HAP-1 (cell line): ENCODE data around the gene ANKRD16.
"Not testable (repeated sequence)": the region's sequence is repeated elsewhere in the genome, so short reads cannot be mapped to it uniquely, and the experiment has no call there.

ENCODE experiments used
- DNase-seq, 2 experiments: peaks; one replicate each; pipeline ENCODE4 v3.0.0-alpha.2; 2016 to 2020; ENCODE audit warnings: low spot score in 2 of 2
- H3K27me3 ChIP-seq: fragments of 250-450 bp; sonication (Bioruptor Pico); 2 replicates; pipeline ENCODE4 v1.5.1; 2020; ENCODE audit warnings: low read depth, mild to moderate bottlenecking, moderate library complexity
- H3K36me3 ChIP-seq: fragments of 250-450 bp; sonication (Bioruptor Pico); replicated peaks from 2 replicates; pipeline ENCODE4 v1.5.1; 2020; ENCODE audit warnings: mild to moderate bottlenecking
- H3K4me1 ChIP-seq: fragments of 250-450 bp; sonication (Bioruptor Pico); 2 replicates; pipeline ENCODE4 v1.5.1; 2020; ENCODE audit warnings: mild to moderate bottlenecking
- H3K4me3 ChIP-seq: fragments of 250-450 bp; sonication (Bioruptor Pico); 2 replicates; pipeline ENCODE4 v1.5.1; 2020; ENCODE audit warnings: mild to moderate bottlenecking, moderate library complexity
- H3K9me3 ChIP-seq: fragments of 250-450 bp; sonication (Bioruptor Pico); 2 replicates; pipeline ENCODE4 v1.5.1; 2020; ENCODE audit warnings: mild to moderate bottlenecking, moderate library complexity
- in situ Hi-C: fragments of 300-500 bp; cut with MboI; formaldehyde crosslinking; loops from 3 replicates; pipeline ENCODE4 v1.14.3; 2020; ENCODE audit warnings: low sequenced_read_pairs, inconsistent platforms, mixed read lengths

The ANKRD16 gene

DNA sequence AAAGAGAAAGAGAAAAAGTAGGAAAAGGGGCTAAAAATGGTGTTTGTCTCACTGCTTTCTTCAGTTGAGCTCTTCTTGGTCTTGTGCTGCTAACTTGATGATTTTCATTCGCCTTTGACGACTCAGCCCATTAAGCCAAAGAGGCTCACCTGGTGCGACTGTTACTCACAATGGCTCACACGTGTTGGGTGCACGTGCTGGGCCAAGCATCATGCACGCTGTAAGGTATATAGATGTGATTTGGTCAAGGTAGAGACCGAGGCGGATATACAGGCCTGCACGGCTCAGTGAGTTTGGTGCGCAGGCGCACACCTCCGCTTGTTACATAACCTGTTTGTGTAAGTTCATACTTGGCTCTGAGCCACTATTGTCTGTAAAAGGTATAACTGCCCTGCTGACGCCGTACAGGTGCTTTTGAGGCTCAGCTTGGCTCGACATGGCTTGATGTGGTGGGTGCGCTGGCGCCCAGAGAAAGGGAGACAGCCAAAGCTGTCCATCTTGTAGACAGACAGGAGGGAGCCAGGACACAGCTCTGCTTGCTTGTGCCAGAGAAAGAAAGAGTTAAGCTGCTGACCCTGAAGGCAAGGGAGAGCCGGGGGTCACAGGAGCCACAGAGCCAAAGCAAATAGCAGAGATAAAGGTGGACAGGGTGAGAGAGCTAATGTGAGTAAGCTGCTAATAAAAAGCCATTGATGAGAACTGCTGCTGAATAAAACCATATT, 33.6 kb downstream of the ANKRD16 start:
- Histone ChIP-seq H3K9me3 (no peaks in the 10 kb centered on the region), H3K4me3 (no peak overlapping the region), H3K27me3 (no peaks in the 10 kb centered on the region), H3K4me1 (peaks cover 7% of the 10 kb centered on the region), H3K36me3 (no peaks in the 10 kb centered on the region)
- DNase-seq, result no peak
- in situ Hi-C loops, result no loop called here

DNA sequence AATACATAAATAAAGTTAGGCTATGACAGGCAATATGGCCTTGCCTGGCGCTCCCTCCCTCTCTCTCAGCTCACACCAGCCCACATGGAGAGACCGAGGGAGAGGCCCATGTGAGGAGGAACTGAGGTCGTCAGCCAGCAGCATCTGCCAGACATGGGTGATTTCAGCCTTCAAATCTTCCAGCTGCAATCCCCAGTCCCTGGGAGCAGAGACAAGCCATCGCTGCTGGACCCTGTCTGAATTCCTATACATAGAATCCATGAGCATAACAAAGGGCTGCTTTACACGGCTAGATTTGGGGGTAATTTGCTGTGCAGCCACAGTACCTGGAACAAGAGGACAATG, 35.6 kb downstream of the ANKRD16 start:
- Histone ChIP-seq H3K27me3 (no peaks in the 10 kb centered on the region), H3K9me3 (no peaks in the 10 kb centered on the region), H3K4me1 (peaks cover 7% of the 10 kb centered on the region), H3K4me3 (no peak overlapping the region), H3K36me3 (no peaks in the 10 kb centered on the region)
- in situ Hi-C loops, result no loop called here
- DNase-seq, result peak; percentile 71 to 75

DNA sequence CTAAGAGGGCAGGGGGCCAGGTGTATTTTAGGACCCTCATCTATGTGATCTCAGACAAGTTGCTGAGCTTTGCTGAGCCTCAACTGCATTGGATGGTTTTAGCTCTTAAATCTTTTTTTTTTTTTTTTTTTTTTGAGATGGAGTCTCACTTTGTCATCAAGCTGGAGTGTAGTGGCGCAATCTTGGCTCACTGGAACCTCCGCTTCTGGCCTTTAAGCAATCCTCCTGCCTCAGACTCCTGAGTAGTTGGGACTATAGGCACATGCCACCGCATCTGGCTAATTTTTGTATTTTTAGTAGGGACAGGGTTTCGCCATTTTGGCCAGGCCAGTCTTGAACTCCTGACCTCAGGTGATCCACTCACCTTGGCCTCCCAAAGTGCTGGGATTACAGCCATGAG, 43.0 kb downstream of the ANKRD16 start:
- H3K27me3 ChIP-seq, H3K4me1 ChIP-seq, H3K36me3 ChIP-seq, H3K9me3 ChIP-seq, H3K4me3 ChIP-seq, in situ Hi-C loops, DNase-seq: not testable (repeated sequence)

DNA sequence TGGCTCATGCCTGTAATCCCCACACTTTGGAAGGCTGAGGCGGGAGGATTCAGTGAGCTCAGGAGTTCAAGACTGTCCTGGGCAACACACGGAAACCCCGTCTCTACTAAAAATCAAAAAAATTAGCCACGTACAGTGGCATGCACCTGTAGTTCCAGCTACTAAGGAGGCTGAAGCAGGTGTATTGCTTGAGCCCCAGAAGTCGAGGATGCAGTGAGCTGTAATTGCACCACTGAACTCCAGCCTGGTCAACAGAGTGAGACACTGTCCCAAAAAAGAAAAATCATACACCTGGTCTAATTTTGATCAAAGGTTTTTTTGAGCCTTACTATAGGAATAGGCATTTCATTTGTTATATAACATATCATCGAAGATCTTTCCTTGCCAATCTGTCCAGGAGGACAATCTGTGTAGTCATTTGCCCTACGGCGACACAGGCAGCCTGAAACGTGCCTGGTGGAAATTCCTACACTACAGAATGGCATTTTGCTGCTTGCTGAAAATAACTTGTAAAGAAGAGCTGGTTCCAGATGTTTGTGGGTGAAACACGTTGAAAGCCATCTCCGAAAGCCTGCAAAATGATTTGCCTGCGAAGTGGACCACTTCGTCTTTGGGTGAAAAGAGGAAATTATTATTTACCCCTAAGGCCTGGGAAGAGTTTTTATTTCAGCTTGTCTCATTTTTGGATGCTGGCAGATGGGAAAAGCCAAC, 45.2 kb downstream of the ANKRD16 start:
- H3K9me3 ChIP-seq, result no peaks in the 10 kb centered on the region
- no peak overlapping the region for H3K4me3 ChIP-seq
- in situ Hi-C loops, result no loop called here
- no peaks in the 10 kb centered on the region for H3K36me3 ChIP-seq
- no peak for DNase-seq
- no peaks in the 10 kb centered on the region for H3K27me3 ChIP-seq
- peaks cover 4% of the 10 kb centered on the region; the same call in 1 of the 2 replicates for H3K4me1 ChIP-seq

DNA sequence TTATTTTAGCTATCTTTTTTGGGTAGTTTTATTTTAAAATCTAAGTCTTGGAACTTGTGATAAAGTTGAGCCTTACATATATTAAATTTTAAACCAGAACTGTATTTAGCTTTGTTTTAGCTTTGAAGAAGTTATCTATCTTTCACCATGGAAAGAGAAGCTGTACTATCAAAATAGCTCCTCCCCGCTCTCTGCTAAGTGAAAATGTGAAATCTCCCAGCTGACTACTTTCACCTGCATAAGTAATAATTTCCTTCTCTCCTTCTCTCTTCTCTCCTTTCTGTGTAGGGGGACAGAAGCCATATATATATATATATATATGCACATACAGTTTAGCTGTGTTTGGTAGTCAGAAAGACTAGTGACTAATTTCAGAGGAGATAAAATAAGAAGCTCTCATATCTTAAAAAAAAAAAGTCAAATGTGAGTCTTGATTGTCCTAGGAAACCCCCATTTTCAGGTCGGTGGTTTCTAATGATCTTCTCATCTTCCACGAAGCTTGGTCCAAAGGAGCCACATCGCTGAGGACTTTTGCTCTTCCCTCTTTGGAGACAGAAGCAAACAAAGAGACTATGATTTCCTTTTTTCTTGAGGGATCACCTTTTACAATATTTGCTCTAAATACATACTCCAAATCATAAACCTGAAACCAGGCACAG, 45.9 kb downstream of the ANKRD16 start:
- no peak for DNase-seq
- H3K9me3 ChIP-seq, result no peaks in the 10 kb centered on the region
- H3K27me3 ChIP-seq, result no peaks in the 10 kb centered on the region
- no peak overlapping the region for H3K4me3 ChIP-seq
- in situ Hi-C loops, result no loop called here
- peaks cover 4% of the 10 kb centered on the region; the same call in 1 of the 2 replicates for H3K4me1 ChIP-seq
- H3K36me3 ChIP-seq, result no peaks in the 10 kb centered on the region

DNA sequence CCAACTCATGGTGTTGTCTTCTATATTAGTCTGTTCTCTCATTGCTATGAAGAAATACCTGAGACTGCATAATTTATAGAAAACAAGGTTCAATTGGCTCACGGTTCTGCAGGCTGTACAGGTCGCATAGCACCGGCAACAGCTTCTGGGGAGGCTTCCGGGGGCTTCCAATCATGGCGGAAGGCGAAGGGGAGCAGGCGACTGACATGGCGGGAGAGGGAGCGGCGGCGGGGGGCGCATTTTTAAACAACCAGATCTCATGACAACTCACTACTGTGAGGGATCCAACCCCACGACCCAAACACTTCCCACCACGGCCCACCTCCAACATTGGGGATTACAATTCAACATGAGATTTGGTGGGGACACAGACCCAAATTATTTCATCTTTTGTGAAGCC, 47.7 kb downstream of the ANKRD16 start:
- no peaks in the 10 kb centered on the region for H3K9me3 ChIP-seq
- DNase-seq, result no peak
- no peak overlapping the region for H3K4me3 ChIP-seq
- no peaks in the 10 kb centered on the region for H3K36me3 ChIP-seq
- H3K4me1 ChIP-seq, result peaks cover 4% of the 10 kb centered on the region; the same call in 1 of the 2 replicates
- no peaks in the 10 kb centered on the region for H3K27me3 ChIP-seq
- in situ Hi-C loops, result no loop called here

DNA sequence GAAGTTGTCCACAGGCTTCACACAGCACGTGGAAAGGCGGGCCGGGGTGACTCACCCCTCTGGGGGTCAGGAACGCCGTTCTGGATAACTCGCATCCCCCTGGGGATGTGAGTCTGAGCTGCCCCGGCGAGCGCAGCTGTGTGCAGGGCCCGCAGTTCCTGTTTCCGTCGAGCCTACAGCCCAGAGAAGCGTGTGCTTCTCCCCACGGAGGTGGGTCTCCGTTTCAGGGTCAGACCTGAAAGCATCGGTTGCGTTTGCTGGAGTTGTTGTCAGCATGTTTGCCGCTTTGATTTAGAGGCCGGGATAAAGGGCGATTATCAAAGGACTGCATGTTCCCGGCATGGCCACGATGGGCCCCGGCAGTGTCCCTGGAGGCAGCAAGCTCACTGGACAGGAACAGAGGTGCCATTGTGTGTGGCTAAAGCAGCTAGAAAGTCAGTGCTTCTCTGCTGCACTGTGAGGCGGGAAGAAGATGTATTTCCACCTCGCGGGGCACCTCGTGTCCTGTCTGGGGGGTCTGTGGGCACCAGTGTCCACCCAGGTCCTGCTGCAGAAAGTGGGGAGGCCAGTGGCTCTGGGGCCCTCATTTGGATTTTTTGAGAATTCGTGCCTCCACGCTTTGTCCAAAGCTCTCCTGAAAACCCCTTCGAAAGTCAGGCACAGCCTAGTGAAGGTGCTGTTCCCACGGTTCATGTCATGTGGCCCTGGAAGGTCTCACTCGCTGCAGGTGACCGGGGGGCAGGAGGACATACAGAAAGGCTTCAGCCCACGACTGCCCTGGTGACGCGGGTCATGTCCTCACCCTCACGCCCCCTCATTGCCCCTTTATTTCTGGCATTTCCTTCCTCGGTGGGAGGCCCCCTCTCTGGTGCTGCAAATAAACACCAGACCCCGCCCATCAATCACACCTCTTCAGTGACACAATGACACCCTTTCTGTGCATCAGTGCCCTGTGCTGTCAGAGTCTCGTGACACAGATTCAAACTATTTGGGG, 49.1 kb downstream of the ANKRD16 start:
- H3K4me3 ChIP-seq, result no peak overlapping the region
- no peaks in the 10 kb centered on the region for H3K36me3 ChIP-seq
- H3K4me1 ChIP-seq, result no peaks in the 10 kb centered on the region
- no peaks in the 10 kb centered on the region for H3K9me3 ChIP-seq
- H3K27me3 ChIP-seq, result no peaks in the 10 kb centered on the region
- peak in 1 of 2 experiments; percentile 24 for DNase-seq
- in situ Hi-C loops, result no loop called here

DNA sequence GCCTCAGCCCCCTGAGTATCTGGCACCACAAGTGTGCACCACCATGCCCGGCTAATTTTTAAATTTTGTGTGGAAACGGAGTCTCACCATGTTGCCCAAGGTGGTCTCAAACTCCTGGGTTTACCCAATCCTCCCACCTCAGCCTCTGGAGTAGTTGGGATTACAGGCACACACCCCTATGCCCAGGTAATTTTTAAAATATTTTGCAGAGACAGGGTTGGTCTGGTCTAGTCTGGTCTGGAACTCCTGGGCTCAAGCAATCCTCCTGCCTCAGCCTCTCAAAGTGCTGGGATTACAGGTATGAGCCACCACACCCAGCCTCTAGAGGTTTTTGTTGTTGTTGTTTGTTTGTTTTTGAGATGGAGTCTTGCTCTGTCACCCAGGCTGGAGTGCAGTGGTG, 53.5 kb downstream of the ANKRD16 start:
- H3K4me1 ChIP-seq, H3K36me3 ChIP-seq, H3K27me3 ChIP-seq, DNase-seq, in situ Hi-C loops, H3K9me3 ChIP-seq, H3K4me3 ChIP-seq: not testable (repeated sequence)

DNA sequence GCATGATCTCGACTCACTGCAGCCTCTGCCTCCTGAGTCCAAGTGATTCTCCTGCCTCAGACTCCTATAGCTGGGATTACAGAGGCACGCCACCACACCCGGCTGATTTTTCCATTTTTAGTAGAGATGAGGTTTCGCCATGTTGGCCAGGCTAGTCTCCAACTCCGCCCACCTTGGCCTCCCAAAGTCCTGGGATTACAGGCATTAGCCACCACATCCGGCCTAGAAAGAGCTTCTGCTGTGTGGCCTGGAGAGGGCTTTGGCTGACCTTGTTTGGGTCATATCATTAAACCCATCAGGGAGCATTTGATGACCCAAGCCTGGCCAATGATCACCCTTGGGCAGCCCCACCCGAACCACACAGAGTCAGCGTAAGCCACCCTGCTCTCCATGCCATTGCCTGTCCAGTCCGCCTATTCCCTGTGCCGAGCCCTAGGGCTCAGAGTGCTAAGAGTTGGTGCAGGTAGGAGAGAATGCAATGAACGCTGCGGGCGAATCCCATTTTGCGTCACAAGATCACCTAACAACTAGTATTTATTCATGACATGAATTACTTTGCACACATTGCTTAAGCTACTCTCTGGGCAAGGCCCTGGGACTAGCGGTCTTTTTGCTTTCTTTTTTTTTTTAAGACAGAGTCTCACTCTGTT, 54.1 kb downstream of the ANKRD16 start:
- in situ Hi-C loops, result no loop called here
- no peaks in the 10 kb centered on the region for H3K9me3 ChIP-seq
- no peaks in the 10 kb centered on the region for H3K27me3 ChIP-seq
- no peak overlapping the region for H3K4me3 ChIP-seq
- H3K36me3 ChIP-seq, result no peaks in the 10 kb centered on the region
- H3K4me1 ChIP-seq, result no peaks in the 10 kb centered on the region
- DNase-seq, result no peak

DNA sequence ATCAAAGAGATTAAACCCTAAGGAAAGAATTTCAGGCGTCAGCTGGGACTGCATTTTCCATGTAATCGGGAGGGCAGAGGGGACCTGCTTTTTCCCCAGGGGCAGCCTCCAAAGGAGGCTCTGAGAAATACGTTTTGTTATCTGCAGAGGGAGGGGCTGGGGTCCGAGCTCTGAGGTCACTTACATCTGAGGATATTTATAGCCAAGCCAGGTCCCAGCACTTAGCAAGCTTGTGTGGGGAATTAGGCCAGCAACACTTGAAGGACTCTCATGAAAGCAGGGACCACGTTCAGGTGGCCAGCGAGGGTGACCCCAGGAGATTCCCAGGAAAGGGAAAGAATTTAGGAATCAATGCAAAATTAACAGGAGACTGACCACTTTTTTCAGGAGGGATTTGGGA, 55.9 kb downstream of the ANKRD16 start:
- DNase-seq, result no peak
- Histone ChIP-seq H3K27me3 (no peaks in the 10 kb centered on the region), H3K36me3 (no peaks in the 10 kb centered on the region), H3K4me1 (no peaks in the 10 kb centered on the region), H3K9me3 (no peaks in the 10 kb centered on the region), H3K4me3 (no peak overlapping the region)
- in situ Hi-C loops, result no loop called here

DNA sequence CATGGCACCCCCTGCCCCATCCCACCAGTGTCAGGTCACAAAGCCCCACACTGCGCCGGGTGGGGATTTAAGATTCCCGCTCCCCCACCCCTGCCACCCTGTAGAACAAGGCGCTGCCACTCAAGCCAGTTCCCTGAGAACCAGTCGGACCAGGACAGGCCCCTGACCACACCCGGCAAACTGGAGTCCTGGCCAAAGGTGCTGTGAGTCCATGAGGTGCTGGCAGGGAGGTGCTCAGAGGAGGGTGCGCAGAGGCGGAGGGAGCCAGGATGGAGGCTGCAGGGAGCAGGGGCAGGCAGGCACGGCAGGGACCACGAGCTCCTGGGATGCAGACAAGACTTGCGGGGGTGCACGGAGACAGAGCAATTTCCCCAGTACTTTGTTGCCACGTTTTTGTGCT, 56.7 kb downstream of the ANKRD16 start:
- Histone ChIP-seq H3K4me3 (no peak overlapping the region), H3K4me1 (no peaks in the 10 kb centered on the region), H3K36me3 (no peaks in the 10 kb centered on the region), H3K9me3 (no peaks in the 10 kb centered on the region), H3K27me3 (no peaks in the 10 kb centered on the region)
- in situ Hi-C loops, result no loop called here
- DNase-seq, result no peak

DNA sequence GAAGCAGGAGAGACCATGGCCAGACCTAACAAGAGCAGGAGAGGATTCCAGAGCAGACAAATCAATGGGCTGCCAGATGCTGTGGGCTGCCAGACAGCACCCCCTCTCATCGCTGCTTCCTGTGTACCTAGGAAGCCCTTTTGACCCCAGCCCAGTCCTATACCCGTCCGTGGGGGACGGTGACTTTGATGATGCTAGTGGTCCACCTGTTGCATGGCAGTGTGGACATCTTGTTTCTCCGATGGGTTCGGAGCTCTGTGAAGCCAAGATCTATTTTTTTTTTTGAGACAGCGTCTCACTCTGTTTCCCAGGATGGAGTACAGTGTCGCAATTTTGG, 58.3 kb downstream of the ANKRD16 start:
- H3K9me3 ChIP-seq, result no peaks in the 10 kb centered on the region
- H3K4me1 ChIP-seq, result no peaks in the 10 kb centered on the region
- in situ Hi-C loops, result no loop called here
- no peaks in the 10 kb centered on the region for H3K36me3 ChIP-seq
- no peak overlapping the region for H3K4me3 ChIP-seq
- no peak for DNase-seq
- no peaks in the 10 kb centered on the region for H3K27me3 ChIP-seq
